Tibial artery (tissue), 4 donors: ENCODE results near the gene NEDD8.

Experiments used
- DNase-seq, 2 donors: peaks; one replicate each; pipeline ENCODE4 v3.0.0-alpha.2; 2019
- H3K27ac ChIP-seq, 2 donors: fragments of 200-600 bp; sonication (generic) in 1 of 2; 1 replicate in 1 of 2; 2 replicates in 1 of 2; pipeline ENCODE4 v1.5.1; 2018 to 2019; ENCODE audit warnings: mild to moderate bottlenecking in 1 of 2
- H3K27me3 ChIP-seq, 2 donors: fragments of 200-600 bp; sonication (generic) in 1 of 2; one replicate each; pipeline versions ENCODE4 v1.5.1 to v1.6.0; 2016 to 2019
- H3K36me3 ChIP-seq, 3 donors: fragments of 200-600 bp; sonication (generic) in 2 of 3; one replicate each; pipeline ENCODE4 v1.5.1; 2016 to 2019; ENCODE audit warnings: mild to moderate bottlenecking in 2 of 3
- H3K4me1 ChIP-seq, 4 donors: fragments of 200-600 bp; sonication (generic) in 2 of 4; 1 replicate in 3 of 4; 2 replicates in 1 of 4; pipeline ENCODE4 v1.5.1; 2016 to 2019
- H3K4me3 ChIP-seq, 2 donors: fragments of 200-600 bp; sonication (generic) in 1 of 2; 1 replicate in 1 of 2; 2 replicates in 1 of 2; pipeline ENCODE4 v1.5.1; 2018 to 2019; ENCODE audit warnings: mild to moderate bottlenecking in 2 of 2
- H3K9me3 ChIP-seq, 3 donors: fragments of 200-600 bp; sonication (generic) in 1 of 3; one replicate each; pipeline ENCODE4 v1.5.1; 2016 to 2019
- CTCF ChIP-seq, 2 experiments: fragments of 200-600 bp in 1 of 2; fragments of 450-650 bp in 1 of 2; IDR thresholded peaks; one replicate each; pipeline ENCODE4 v1.5.1; 2017 to 2019; ENCODE audit warnings: antibody characterized with exemption in 2 of 2, mild to moderate bottlenecking in 1 of 2, moderate library complexity in 1 of 2
- intact Hi-C: fragments of 100-400 bp; cut with DNase I; formaldehyde crosslinking; loops from one replicate; pipeline ENCODE4 v1.15.0; 2023; ENCODE audit warnings: low total_unique reads

Gene NEDD8

GRCh38 chr14:24213866-24214662 lies 18.1 kb downstream of the NEDD8 start:
- intact Hi-C loops: no loop called here

GRCh38 chr14:24212924-24213865 lies 19.0 kb downstream of the NEDD8 start, which contains the start of gene CHMP4A:
Gene CHMP4A, minus strand, starts transcription at chr14:24213488. Its CDS starts 49 bp downstream, at chr14:24213439.
- H3K4me3 ChIP-seq: peak within 1 kb of the TSS; percentile 62 to 90
- TF ChIP-seq CTCF (IDR thresholded peaks at IDR 0.05): peak in 1 of 2 experiments; percentile 14
- H3K36me3 ChIP-seq: peaks cover 18 to 35% (median 34%) of the 10 kb centered on the region in 3 donors
- H3K27me3 ChIP-seq: no peaks in the 10 kb centered on the region
- H3K27ac ChIP-seq: peak within 1 kb of the TSS; percentile 89 to 96
- intact Hi-C loops: no loop called here
- H3K4me1 ChIP-seq: peaks cover 0 to 31% (median 27%) of the 10 kb centered on the region in 4 donors
- no peaks in the 10 kb centered on the region for H3K9me3 ChIP-seq
- peak; percentile 98 to 99 for DNase-seq

More at GRCh38 chr14:24213866-24214662, 18.1 kb downstream of the NEDD8 start:
- no peak for TF ChIP-seq CTCF (IDR thresholded peaks at IDR 0.05)
- H3K27me3 ChIP-seq: no peaks in the 10 kb centered on the region
- peak overlapping the region; percentile 62 to 90 for H3K4me3 ChIP-seq
- peaks cover 19 to 32% (median 27%) of the 10 kb centered on the region in 3 donors for H3K36me3 ChIP-seq
- DNase-seq: peak in 1 of 2 donors; percentile 13
- peak overlapping the region; percentile 89 to 96 for H3K27ac ChIP-seq
- H3K4me1 ChIP-seq: peaks cover 0 to 31% (median 27%) of the 10 kb centered on the region in 4 donors
- H3K9me3 ChIP-seq: no peaks in the 10 kb centered on the region

- peak in 1 of 2 donors; percentile 35 for DNase-seq
- intact Hi-C loops: no loop called here
- no peak for TF ChIP-seq CTCF (IDR thresholded peaks at IDR 0.05)
- no peaks in the 10 kb centered on the region for H3K27me3 ChIP-seq
- peaks cover 30 to 45% (median 39%) of the 10 kb centered on the region in 3 donors for H3K36me3 ChIP-seq
- H3K4me3 ChIP-seq: no peak overlapping the region
- H3K27ac ChIP-seq: no peak overlapping the region
- no peaks in the 10 kb centered on the region for H3K9me3 ChIP-seq
- H3K4me1 ChIP-seq: peaks cover 0 to 31% (median 26%) of the 10 kb centered on the region in 4 donors
Observed at GRCh38 chr14:24211311-24211710, 20.9 kb downstream of the NEDD8 start.

GRCh38 chr14:24207625-24208024 lies 24.5 kb downstream of the NEDD8 start:
- Histone ChIP-seq H3K27ac (no peak overlapping the region), H3K4me1 (peaks cover 0 to 8% (median 7%) of the 10 kb centered on the region in 4 donors), H3K36me3 (peaks cover 43 to 61% (median 48%) of the 10 kb centered on the region in 3 donors), H3K9me3 (no peaks in the 10 kb centered on the region), H3K4me3 (no peak overlapping the region), H3K27me3 (no peaks in the 10 kb centered on the region)
- intact Hi-C loops: no loop called here
- TF ChIP-seq CTCF (IDR thresholded peaks at IDR 0.05): no peak
- peak in 1 of 2 donors; percentile 29 for DNase-seq

GRCh38 chr14:24207104-24207551 lies 25.0 kb downstream of the NEDD8 start:
- Histone ChIP-seq H3K9me3 (no peaks in the 10 kb centered on the region), H3K36me3 (peaks cover 47 to 66% (median 52%) of the 10 kb centered on the region in 3 donors), H3K4me1 (peaks cover 0 to 4% (median 3%) of the 10 kb centered on the region in 4 donors), H3K27me3 (no peaks in the 10 kb centered on the region), H3K4me3 (no peak overlapping the region), H3K27ac (no peak overlapping the region)
- DNase-seq: peak in 1 of 2 donors; percentile 28
- intact Hi-C loops: no loop called here
- TF ChIP-seq CTCF (IDR thresholded peaks at IDR 0.05): no peak
